ENCODE data around the gene GMPS.

- no peak for TF ChIP-seq CTCF (IDR thresholded peaks at IDR 0.05)
- no peak for TF ChIP-seq POLR2A (IDR thresholded peaks at IDR 0.05)
Observed at GRCh38 chr3:155912090-155912489, 41.6 kb downstream of the GMPS start.
